Panc1 (cell line): ENCODE data around the gene SPATA33.

Experiments used
- CTCF ChIP-seq: fragments of 450-650 bp; IDR thresholded peaks from 2 replicates; pipeline ENCODE4 v1.5.1; 2017; ENCODE audit warnings: mild to moderate bottlenecking
- POLR2AphosphoS5 ChIP-seq: IDR thresholded peaks from 2 replicates; pipeline ENCODE4 v1.6.1; 2012; ENCODE audit warnings: mild to moderate bottlenecking, low read depth, low read length, moderate library complexity
- REST ChIP-seq, 2 experiments: IDR thresholded peaks; 2 replicates each; pipeline ENCODE4 v1.6.1; 2011 to 2012; ENCODE audit warnings: low read depth in 2 of 2, control low read depth in 1 of 2, low read length in 1 of 2, mild to moderate bottlenecking in 1 of 2, moderate library complexity in 1 of 2; ENCODE audit not compliant: insufficient read depth in 1 of 2

GRCh38 chr16:89688395-89688794, 30.8 kb downstream of the SPATA33 start:
- no peak for TF ChIP-seq CTCF
- no peak for TF ChIP-seq REST (IDR thresholded peaks at IDR 0.05; ENCODE audit: insufficient read depth in 1 of 2, low read depth in 2 of 2, low read length in 1 of 2)
- TF ChIP-seq POLR2AphosphoS5: no peak
